Omental fat pad (tissue), 4 donors: ENCODE results near the gene FKBP5. TPM values are rescaled to one million over a fixed set of nuclear protein-coding genes. Genes with fewer than 3 reads are reported as not detected.

Experiments used
- ATAC-seq: fragments of 150-250 bp; one replicate; pipeline ENCODE4 v1.9.1; 2016; ENCODE audit warnings: mild to moderate bottlenecking, moderate library complexity; ENCODE audit not compliant: low FRiP score
- DNase-seq: peaks from one replicate; pipeline ENCODE4 v3.0.0-alpha.2; 2019; ENCODE audit warnings: low spot score
- CTCF ChIP-seq, 3 donors: fragments of 450-650 bp; IDR thresholded peaks; one replicate each; pipeline ENCODE4 v1.5.1; 2016 to 2017; ENCODE audit warnings: antibody characterized with exemption in 3 of 3, mild to moderate bottlenecking in 3 of 3, moderate library complexity in 2 of 3
- total RNA-seq, 4 donors: library from RNA; depleted of rRNA; stranded (reverse); fragments of >200 nt; gene quantifications; one replicate each; pipeline ENCODE4 v1.1.0, GENCODE V29; 2016

The FKBP5 gene
- total RNA-seq, 4 donors from 2014 or later, result 257 to 722 (median 366) TPM

GRCh38 chr6:35662999-35663398, 25.7 kb downstream of the FKBP5 start:
- no peak for TF ChIP-seq CTCF (IDR thresholded peaks at IDR 0.05)
- ATAC-seq, result no peak
- DNase-seq, result no peak

GRCh38 chr6:35654883-35655282, 33.8 kb downstream of the FKBP5 start:
- TF ChIP-seq CTCF (IDR thresholded peaks at IDR 0.05), result no peak
- no peak for ATAC-seq
- DNase-seq, result no peak

- TF ChIP-seq CTCF (IDR thresholded peaks at IDR 0.05), result no peak
- DNase-seq, result no peak
- no peak for ATAC-seq
These were observed 37.5 kb downstream of the FKBP5 start for GRCh38 chr6:35651244-35651643.

- no peak for ATAC-seq
- no peak for DNase-seq
- TF ChIP-seq CTCF (IDR thresholded peaks at IDR 0.05), result no peak
These were observed 38.7 kb downstream of the FKBP5 start for GRCh38 chr6:35650015-35650414.

GRCh38 chr6:35648203-35648602, 40.5 kb downstream of the FKBP5 start:
- no peak for TF ChIP-seq CTCF (IDR thresholded peaks at IDR 0.05)
- DNase-seq (no peak), ATAC-seq (no peak)

GRCh38 chr6:35647400-35647799, 41.3 kb downstream of the FKBP5 start:
- no peak for DNase-seq
- ATAC-seq, result no peak
- no peak for TF ChIP-seq CTCF (IDR thresholded peaks at IDR 0.05)

- TF ChIP-seq CTCF (IDR thresholded peaks at IDR 0.05), result no peak
- DNase-seq (no peak), ATAC-seq (no peak)
These were observed 45.6 kb downstream of the FKBP5 start for GRCh38 chr6:35643162-35643535.
